Stimulated activated memory B cell treated with anti-CD40 and anti-IgM and Interleukin-4, amounts not matched to agents 10 μg/mL and 1 μg/mL and 100 μg/mL, for 72 hours (primary cell): Measurements from ENCODE around the gene NAT16.
"Not testable (repeated sequence)": the region's sequence is repeated elsewhere in the genome, so short reads cannot be mapped to it uniquely, and the experiment has no call there.

Source experiments
- ATAC-seq: fragments of 150-1000 bp; cut with Tn5 transposase; 2 replicates; pipeline ENCODE4 v1.10.0; 2021
- H3K27ac Mint-ChIP-seq: one replicate; pipeline ENCODE4 v1.8.0; 2022; ENCODE audit warnings: mild to moderate bottlenecking, mixed read lengths
- H3K27me3 Mint-ChIP-seq: one replicate; pipeline ENCODE4 v1.8.0; 2022; ENCODE audit warnings: mixed read lengths
- H3K36me3 Mint-ChIP-seq: one replicate; pipeline ENCODE4 v1.8.0; 2022; ENCODE audit warnings: mixed read lengths
- H3K4me1 Mint-ChIP-seq: one replicate; pipeline ENCODE4 v1.8.0; 2022; ENCODE audit warnings: mixed read lengths
- H3K4me3 Mint-ChIP-seq: one replicate; pipeline ENCODE4 v1.8.0; 2022; ENCODE audit warnings: mild to moderate bottlenecking, moderate library complexity, mixed read lengths
- H3K9me3 Mint-ChIP-seq: one replicate; pipeline ENCODE4 v1.8.0; 2022; ENCODE audit warnings: mixed read lengths

Gene NAT16

DNA sequence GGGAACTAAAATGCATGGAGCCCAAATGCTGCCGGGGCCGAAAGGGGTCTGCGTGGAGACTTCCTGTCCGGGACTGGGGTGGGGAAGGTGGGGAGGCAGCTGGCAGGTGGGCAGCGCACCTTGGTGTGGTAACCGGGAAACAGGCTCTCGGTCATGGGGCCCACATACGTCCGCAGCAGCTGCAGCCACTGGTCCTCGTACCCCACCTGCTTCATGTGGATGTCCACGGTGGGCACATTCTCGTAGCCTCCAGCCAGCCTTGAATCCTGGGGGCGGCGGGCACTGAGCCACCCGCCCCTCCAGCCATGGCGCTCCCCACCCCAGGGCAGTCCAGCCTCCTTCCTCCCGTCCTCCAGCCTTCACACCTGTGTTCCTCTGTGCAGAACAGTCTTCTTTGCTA lies 27.4 kb upstream of the NAT16 start:
- H3K27me3 Mint-ChIP-seq = peaks cover 5% of the 10 kb centered on the region
- no peak for ATAC-seq
- no peak overlapping the region for H3K27ac Mint-ChIP-seq
- H3K4me3 Mint-ChIP-seq = no peak overlapping the region
- H3K36me3 Mint-ChIP-seq = peaks cover 52% of the 10 kb centered on the region
- H3K4me1 Mint-ChIP-seq = peaks cover 14% of the 10 kb centered on the region
- no peaks in the 10 kb centered on the region for H3K9me3 Mint-ChIP-seq

DNA sequence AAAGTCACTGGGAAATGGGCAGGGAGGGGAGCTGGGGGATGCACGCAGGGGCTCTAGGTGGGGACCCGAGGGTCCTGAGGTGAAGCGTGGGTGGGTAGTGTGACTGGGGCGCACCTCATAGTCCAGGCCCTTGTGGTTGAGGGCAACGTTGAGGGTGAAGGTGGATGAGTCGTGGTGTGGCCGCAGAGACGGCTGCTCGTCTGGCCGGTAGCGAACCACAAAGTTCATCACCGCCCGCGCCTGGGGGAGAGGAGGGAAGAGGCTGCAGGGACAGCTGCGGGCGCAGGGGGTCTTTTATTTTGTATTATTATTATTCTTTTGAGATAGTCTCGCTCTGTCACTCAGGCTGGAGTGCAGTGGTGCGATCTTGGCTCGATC lies 26.6 kb upstream of the NAT16 start:
- H3K27ac Mint-ChIP-seq = no peak overlapping the region
- peaks cover 15% of the 10 kb centered on the region for H3K4me1 Mint-ChIP-seq
- no peak overlapping the region for H3K4me3 Mint-ChIP-seq
- peaks cover 44% of the 10 kb centered on the region for H3K36me3 Mint-ChIP-seq
- H3K27me3 Mint-ChIP-seq = peaks cover 13% of the 10 kb centered on the region
- H3K9me3 Mint-ChIP-seq = no peaks in the 10 kb centered on the region
- ATAC-seq = no peak

DNA sequence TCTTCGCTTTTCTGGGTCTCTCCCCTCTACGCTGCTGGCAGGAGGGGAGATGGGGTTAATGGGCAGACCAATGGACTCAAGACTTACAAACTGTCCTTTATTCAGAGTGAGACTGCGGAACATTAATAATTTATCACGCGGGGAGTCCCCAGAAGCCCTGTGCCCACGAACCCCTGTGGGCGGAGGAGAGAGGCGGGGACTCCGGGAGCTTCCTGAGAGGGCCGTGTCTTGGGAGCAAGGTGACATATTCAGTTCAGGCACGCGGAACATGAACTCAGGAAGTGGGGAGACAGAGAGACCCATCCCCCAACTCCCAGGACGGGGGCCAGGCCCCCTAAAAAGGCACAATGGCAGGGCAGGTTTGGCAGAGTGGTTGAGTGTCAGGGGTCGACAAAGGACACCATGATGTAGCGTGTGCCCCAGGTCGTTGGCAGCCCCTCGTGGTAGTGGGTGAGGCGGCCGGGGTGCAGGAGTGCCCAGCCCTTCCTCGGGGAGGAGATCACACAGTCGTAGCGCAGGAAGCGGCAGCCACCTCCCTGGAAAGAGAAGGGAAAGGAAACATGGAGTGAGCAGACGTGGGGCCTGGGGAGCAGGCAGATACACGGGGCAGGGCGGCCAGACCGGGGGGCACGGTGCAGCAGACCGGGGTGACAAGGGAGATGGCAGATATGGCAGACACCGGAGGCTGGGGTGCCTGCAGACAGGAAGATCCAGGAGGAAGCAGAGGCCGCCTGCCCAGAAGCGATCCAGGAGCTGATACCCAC lies 26.0 kb upstream of the NAT16 start:
- no peak overlapping the region for H3K4me3 Mint-ChIP-seq
- H3K9me3 Mint-ChIP-seq = no peaks in the 10 kb centered on the region
- H3K4me1 Mint-ChIP-seq = peaks cover 20% of the 10 kb centered on the region
- peaks cover 38% of the 10 kb centered on the region for H3K36me3 Mint-ChIP-seq
- no peak overlapping the region for H3K27ac Mint-ChIP-seq
- H3K27me3 Mint-ChIP-seq = peaks cover 19% of the 10 kb centered on the region
- peak; percentile 13 for ATAC-seq

DNA sequence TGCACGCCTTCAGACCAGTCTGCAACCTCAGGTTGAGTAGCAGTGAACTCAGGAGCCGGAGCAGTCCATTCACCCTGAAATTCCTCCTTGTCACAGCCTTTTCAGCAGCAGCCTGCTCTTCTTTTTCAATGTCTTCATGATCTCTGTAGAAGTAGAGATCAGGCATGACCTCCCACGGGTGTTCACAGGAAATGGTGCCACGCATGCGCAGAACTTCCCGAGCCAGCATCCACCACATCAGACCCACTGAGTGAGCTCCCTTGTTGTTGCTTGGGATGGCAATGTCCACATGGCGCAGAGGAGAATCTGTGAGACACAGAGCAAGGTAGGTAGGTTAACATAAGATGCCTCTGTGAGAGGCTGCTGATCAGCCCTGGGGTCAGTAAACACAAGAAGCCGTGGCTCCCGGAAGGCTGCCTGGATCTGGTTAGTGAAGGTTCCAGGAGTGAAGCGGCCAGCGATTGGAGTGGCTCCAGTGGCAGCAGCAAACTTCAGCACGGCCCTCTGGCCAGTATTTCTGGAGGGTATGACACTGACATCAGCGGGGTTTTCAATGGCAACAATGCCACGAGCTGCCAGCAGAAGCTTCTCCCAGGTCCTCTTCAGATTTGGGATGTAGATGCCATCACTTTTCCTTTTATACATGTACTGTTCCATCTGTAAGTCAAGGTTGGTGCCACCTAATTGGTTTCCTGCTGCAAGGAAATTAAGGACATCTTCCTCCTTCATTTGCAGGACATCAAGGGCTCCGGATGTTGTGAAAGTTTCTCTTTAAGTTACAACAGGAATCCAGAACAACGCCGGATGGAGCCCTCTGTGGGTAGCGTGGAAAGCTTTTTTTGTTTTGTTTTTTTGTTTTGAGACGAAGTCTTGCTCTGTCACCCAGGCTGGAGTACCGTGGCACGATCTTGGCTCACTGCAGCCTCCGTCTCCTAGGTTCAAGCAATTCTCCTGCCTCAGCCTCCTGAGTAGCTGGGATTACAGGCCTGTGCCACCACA lies 23.9 kb upstream of the NAT16 start:
- H3K4me3 Mint-ChIP-seq, H3K27ac Mint-ChIP-seq, ATAC-seq: not testable (repeated sequence)

DNA sequence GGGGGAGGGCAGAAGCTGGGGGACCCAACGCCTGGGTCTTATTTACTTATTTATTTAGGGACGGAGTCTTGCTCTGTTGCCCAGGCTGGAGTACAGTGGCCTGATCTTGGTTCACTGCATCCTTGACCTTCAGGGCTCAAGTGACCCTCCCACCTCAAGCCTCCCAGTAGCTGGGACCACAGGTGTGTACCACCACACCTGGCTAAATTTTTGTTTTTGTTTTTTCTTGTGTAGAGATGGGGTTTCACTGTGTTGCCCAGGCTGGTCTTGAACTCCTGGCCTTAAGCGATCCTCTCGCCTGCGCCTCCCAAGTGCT lies 22.5 kb upstream of the NAT16 start:
- peaks cover 15% of the 10 kb centered on the region for H3K36me3 Mint-ChIP-seq
- peaks cover 46% of the 10 kb centered on the region for H3K27me3 Mint-ChIP-seq
- no peak overlapping the region for H3K27ac Mint-ChIP-seq
- no peaks in the 10 kb centered on the region for H3K9me3 Mint-ChIP-seq
- H3K4me3 Mint-ChIP-seq = no peak overlapping the region
- ATAC-seq = no peak
- peaks cover 26% of the 10 kb centered on the region for H3K4me1 Mint-ChIP-seq

More for the DNA sequence above, 23.9 kb upstream of the NAT16 start:
- Mint-ChIP-seq H3K27me3 (peaks cover 38% of the 10 kb centered on the region), H3K36me3 (peaks cover 27% of the 10 kb centered on the region), H3K4me1 (peaks cover 26% of the 10 kb centered on the region)
- not testable (repeated sequence) for H3K9me3 Mint-ChIP-seq

DNA sequence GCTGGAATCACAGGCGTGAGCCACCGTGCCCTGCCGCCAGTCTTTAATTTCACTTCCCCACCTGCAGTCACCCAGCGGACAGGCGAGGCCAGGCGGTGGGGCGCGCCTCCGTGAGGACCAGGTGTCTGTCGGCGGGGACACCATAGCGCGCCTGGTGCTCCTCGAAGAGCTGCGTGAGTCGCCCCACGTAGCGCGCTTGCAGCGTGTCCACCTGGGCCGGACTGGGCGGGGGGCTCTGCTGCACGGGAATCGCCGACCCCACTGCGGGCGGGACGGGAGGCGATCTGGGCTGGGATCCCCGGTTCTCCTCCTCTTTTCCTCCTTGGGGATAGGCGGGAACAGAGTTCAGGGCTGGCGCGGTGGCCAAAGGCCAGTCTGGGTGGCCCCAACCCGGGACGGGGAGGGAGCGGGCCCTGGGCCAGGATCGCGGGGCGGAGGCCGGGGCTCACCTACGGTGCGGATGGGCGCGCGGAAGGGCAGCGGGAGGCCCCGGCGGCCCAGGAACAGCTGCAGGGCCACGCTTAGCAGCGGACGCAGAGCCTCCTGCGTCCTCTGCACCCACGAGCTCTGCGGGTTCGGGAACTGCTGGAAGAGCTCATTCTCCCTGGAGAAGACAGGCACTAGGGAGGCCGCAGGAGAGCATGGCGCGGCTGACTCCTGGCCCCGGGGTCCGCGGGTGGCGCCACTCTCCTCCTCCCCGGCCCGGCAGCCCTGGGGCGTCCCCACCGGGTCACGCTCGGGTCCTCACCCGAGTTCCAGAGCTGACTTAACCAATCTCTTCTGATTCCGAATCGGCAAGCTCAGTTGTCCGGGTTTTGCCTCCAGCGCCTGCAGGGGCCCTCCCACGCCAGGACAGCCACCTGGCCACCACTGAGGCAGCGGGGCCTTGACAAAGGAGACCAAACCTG lies 21.9 kb upstream of the NAT16 start:
- ATAC-seq = no peak
- H3K4me1 Mint-ChIP-seq = peaks cover 26% of the 10 kb centered on the region
- H3K4me3 Mint-ChIP-seq = no peak overlapping the region
- H3K27ac Mint-ChIP-seq = no peak overlapping the region
- no peaks in the 10 kb centered on the region for H3K9me3 Mint-ChIP-seq
- peaks cover 46% of the 10 kb centered on the region for H3K27me3 Mint-ChIP-seq
- H3K36me3 Mint-ChIP-seq = peaks cover 14% of the 10 kb centered on the region

DNA sequence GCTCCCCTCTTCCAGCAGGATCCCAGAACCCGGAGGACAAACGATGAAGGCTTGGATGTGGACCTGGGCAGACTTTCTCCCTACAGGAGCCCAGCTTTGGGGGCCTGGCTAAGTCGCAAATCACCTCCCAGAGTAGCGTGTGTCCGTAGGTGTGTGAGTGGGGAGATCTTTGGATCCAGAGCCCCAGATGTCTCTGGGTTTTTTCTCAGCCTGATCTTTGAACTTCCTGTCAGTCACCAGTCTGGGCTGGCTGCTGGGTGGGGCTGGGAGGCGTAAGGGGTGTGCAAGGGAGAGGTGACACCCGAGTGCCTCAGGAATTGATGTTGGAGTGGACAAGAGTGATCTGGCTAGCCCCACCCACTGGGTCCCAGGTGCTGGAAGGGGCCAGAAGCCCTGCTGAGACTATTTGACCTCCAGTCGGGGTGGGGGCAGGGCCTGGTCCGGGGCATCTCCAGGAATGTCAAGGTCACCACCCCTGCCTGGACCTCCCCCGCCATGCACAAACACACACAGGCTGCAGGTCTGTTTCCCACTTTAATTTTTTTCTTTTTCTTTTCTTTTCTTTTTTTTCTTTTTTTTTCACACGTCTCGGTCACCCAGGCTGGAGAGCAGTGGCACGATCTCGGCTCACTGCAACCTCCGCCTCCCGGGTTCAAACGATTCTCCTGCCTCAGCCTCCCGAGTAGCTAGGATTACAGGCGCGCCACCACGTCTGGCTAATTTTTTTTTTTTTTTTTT lies 20.9 kb upstream of the NAT16 start, which contains the start of gene MOGAT3:
Gene MOGAT3, minus strand, starts transcription at position 175 of the 738 bp plus-strand sequence. CDS start 182 bp downstream, outside the sequence.
- no peak within 1 kb of the TSS for H3K27ac Mint-ChIP-seq
- H3K36me3 Mint-ChIP-seq = peaks cover 4% of the 10 kb centered on the region
- no peak for ATAC-seq
- peaks cover 51% of the 10 kb centered on the region for H3K27me3 Mint-ChIP-seq
- H3K4me3 Mint-ChIP-seq = no peak within 1 kb of the TSS
- H3K9me3 Mint-ChIP-seq = no peaks in the 10 kb centered on the region
- peaks cover 26% of the 10 kb centered on the region for H3K4me1 Mint-ChIP-seq

DNA sequence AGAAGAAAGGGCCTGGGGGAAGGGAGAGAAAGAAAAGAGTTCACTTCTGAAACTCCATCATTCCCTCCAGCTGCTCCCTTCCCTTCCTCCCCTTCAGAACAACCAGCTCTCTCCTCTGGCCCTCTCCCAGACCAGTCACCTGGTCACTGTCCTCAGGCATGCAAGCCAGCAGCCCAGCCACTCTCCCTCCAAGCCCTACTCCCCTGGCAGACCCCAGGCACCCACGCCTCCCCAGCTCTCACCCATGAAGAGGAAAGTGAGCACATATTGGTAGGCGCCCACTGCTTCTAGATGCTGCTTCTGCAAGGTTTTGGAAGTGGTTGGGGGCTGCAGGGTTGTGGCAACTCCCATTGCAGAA lies 20.4 kb upstream of the NAT16 start:
- no peak for ATAC-seq
- Mint-ChIP-seq H3K27me3 (peaks cover 56% of the 10 kb centered on the region), H3K36me3 (no peaks in the 10 kb centered on the region)

DNA sequence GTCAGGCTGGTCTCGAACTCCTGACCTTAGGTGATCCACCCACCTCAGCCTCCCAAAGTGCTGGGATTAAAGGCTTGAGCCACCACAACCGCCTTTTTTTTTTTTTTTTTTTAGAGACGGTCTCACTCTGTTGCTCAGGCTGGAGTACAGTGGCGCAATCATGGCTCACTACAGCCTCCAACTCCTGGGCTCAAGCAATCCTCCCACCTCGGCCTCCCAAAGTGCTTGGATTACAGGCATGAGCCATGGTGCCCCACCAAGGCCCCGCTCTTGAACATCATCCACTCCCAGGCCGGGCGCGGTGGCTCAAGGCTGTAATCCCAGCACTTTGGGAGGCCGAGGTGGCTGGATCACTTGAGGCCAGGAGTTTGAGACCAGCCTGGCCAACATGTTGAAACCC lies 19.4 kb upstream of the NAT16 start:
- not testable (repeated sequence) for ATAC-seq, H3K27ac Mint-ChIP-seq, H3K9me3 Mint-ChIP-seq, H3K4me3 Mint-ChIP-seq, H3K36me3 Mint-ChIP-seq
- peaks cover 56% of the 10 kb centered on the region for H3K27me3 Mint-ChIP-seq
- peaks cover 26% of the 10 kb centered on the region for H3K4me1 Mint-ChIP-seq

More for the DNA sequence above, 20.4 kb upstream of the NAT16 start:
- Mint-ChIP-seq H3K4me1 (peaks cover 26% of the 10 kb centered on the region), H3K27ac (no peak overlapping the region), H3K9me3 (no peaks in the 10 kb centered on the region), H3K4me3 (no peak overlapping the region)

DNA sequence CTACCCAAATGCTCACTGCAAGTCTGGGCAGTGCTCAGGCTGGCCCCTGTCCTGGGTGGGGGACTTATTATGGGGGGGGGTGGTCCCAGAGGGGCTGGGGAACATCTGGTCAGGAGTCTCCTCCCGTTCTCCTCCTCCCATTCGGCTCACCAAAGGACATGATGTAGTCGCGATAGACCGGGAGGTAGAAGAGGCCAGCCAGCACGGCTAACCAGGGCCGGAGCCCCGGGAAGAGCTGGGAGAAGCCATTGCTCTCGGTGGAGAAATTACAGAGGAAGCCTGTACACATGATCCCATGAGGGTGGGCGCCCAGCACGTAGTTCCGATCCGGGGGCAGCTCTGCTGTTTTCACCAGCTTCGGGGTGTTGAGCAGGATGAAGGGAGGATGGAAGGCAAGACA lies 18.4 kb upstream of the NAT16 start:
- H3K27ac Mint-ChIP-seq = no peak overlapping the region
- H3K9me3 Mint-ChIP-seq = no peaks in the 10 kb centered on the region
- ATAC-seq = no peak
- H3K27me3 Mint-ChIP-seq = peaks cover 56% of the 10 kb centered on the region
- no peak overlapping the region for H3K4me3 Mint-ChIP-seq
- H3K36me3 Mint-ChIP-seq = no peaks in the 10 kb centered on the region
- peaks cover 19% of the 10 kb centered on the region for H3K4me1 Mint-ChIP-seq

DNA sequence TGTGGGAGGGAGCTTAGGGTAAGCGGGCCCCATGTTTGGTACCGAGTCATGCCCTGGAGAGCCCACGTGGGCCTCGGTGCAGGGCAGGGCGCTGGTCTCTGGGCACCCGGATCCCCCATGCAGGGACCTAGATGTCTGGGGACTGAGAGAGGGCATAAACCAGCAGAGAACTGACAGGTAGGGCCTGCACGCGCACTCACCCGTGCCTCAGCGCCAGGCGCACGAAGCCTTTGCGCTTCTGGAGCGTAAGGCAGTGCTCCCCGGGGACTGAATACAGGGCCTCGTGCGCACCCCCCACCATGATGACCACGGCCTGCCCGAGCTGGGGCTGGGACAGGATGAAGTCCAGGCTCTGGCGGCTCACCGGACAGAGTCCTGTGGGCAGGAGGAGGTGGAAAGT lies 17.9 kb upstream of the NAT16 start:
- Mint-ChIP-seq H3K4me1 (peaks cover 17% of the 10 kb centered on the region), H3K27ac (no peak overlapping the region), H3K4me3 (no peak overlapping the region), H3K27me3 (peaks cover 56% of the 10 kb centered on the region), H3K9me3 (no peaks in the 10 kb centered on the region), H3K36me3 (no peaks in the 10 kb centered on the region)
- no peak for ATAC-seq

DNA sequence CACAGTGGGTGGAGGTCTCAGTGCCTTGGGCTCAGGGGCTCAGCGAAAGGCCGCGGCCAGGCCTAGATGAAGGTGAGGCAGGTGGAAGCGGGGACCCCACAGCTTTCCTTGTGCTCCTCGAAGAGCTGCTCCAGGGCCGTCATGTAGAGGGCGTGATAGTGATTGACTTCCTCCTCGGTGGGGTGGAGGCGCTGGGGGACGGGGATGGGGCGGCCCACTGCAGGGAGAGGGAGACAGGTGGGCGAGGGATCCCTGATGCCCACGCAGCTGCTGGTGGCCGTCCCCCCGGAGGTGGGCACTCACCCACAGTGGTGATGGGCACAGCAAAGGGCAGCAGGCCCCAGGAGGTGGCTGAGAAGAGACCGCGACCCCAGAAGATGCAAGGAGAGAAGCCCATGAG lies 15.8 kb upstream of the NAT16 start:
- no peak for ATAC-seq
- H3K9me3 Mint-ChIP-seq = no peaks in the 10 kb centered on the region

DNA sequence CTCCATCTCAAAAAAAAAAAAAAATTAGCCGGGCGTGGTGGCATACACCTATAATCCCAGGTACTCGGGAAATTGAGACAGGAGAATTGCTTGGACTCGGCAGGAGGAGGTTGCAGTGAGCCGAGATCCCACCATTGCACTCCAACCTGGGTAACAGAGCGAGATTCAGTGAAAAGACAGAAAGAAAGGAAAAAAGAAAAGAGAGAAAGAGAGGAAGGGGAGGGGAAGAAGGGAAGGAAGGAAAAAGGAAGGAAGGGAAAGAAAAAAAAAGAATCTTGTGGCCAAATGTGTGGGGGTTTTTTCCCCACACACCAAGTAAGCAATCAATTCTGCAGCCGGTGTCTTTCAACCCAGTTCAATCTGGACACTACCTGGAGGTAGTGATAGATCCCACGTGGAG lies 9.0 kb upstream of the NAT16 start:
- Mint-ChIP-seq H3K27ac (no peak overlapping the region), H3K27me3 (peaks cover 12% of the 10 kb centered on the region), H3K4me1 (peaks cover 5% of the 10 kb centered on the region), H3K36me3 (no peaks in the 10 kb centered on the region), H3K9me3 (no peaks in the 10 kb centered on the region), H3K4me3 (no peak overlapping the region)
- no peak for ATAC-seq

More for the DNA sequence above, 15.8 kb upstream of the NAT16 start:
- Mint-ChIP-seq H3K4me3 (no peak overlapping the region), H3K4me1 (peaks cover 9% of the 10 kb centered on the region), H3K27me3 (peaks cover 35% of the 10 kb centered on the region), H3K36me3 (no peaks in the 10 kb centered on the region), H3K27ac (no peak overlapping the region)

DNA sequence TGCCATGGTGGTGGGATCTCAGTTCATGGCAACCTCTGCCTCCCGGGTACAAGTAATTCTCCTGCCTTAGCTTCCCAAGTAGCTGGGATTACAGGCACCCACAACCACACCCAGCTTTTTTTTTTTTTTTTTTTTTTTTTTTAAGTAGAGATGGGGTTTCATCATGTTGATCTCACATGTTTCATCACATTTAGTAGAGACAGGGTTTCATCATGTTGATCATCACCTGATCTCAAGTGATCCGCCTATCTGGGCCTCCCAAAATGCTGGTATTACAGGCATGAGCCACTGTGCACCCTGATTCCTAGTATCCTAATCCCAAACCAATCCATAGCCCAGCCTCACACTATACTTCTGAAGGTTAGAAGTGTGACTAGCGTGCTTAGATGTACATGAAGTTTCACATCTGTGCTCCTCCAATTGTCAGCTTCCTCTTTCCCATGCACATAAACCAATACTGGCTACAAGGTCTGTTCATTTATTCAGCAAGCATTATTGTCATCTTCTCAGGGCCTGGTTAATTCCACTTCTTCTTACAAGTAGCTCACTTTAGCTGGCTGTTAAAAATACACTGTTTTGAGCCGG lies 6.8 kb upstream of the NAT16 start:
- no peaks in the 10 kb centered on the region for H3K4me1 Mint-ChIP-seq
- no peak overlapping the region for H3K4me3 Mint-ChIP-seq
- ATAC-seq = peak; percentile 53
- H3K27ac Mint-ChIP-seq = no peak overlapping the region
- no peaks in the 10 kb centered on the region for H3K36me3 Mint-ChIP-seq
- peaks cover 24% of the 10 kb centered on the region for H3K27me3 Mint-ChIP-seq
- no peaks in the 10 kb centered on the region for H3K9me3 Mint-ChIP-seq
